CD14-positive monocyte (primary cell): Measurements from ENCODE around the gene GZMB. TPM values are rescaled to one million over a fixed set of nuclear protein-coding genes. Genes with fewer than 3 reads are reported as not detected.

ENCODE experiments used
- DNase-seq, 3 donors: peaks; one replicate each; pipeline ENCODE4 v3.0.0-alpha.2; 2011 to 2022
- H2AFZ ChIP-seq: 2 replicates; pipeline ENCODE4 v1.6.0; 2012; ENCODE audit warnings: mild to moderate bottlenecking, low read depth, low read length, inconsistent platforms; ENCODE audit not compliant: insufficient read depth, poor library complexity, severe bottlenecking
- H3K27ac ChIP-seq, 2 donors: 1 replicate in 1 of 2; 2 replicates in 1 of 2; pipeline ENCODE4 v1.5.1; 2012 to 2013; ENCODE audit warnings: low read length in 2 of 2, control low read depth in 1 of 2, inconsistent platforms in 1 of 2, low read depth in 1 of 2, mild to moderate bottlenecking in 1 of 2
- H3K27me3 ChIP-seq, 2 donors: one replicate each; pipeline versions ENCODE4 v1.6.0 to v1.6.1; 2011 to 2013; ENCODE audit warnings: low read length in 2 of 2; ENCODE audit not compliant: control insufficient read depth in 2 of 2, insufficient read depth in 2 of 2
- H3K36me3 ChIP-seq, 2 donors: replicated peaks in 1 of 2; 1 replicate in 1 of 2; 2 replicates in 1 of 2; pipeline versions ENCODE4 v1.5.1 to v1.6.1; 2012 to 2013; ENCODE audit warnings: low read length in 2 of 2, control low read depth in 1 of 2, inconsistent platforms in 1 of 2, mild to moderate bottlenecking in 1 of 2; ENCODE audit not compliant: insufficient read depth in 2 of 2, control insufficient read depth in 1 of 2
- H3K4me1 ChIP-seq, 2 donors: 1 replicate in 1 of 2; 2 replicates in 1 of 2; pipeline versions ENCODE4 v1.5.1 to v1.6.1; 2012 to 2013; ENCODE audit warnings: low read length in 2 of 2, control low read depth in 1 of 2, inconsistent platforms in 1 of 2, mild to moderate bottlenecking in 1 of 2, moderate library complexity in 1 of 2; ENCODE audit not compliant: insufficient read depth in 2 of 2, control insufficient read depth in 1 of 2
- H3K4me2 ChIP-seq: replicated peaks from 2 replicates; pipeline ENCODE3; 2012; ENCODE audit warnings: low read length, moderate library complexity, mild to moderate bottlenecking; ENCODE audit not compliant: poor library complexity, severe bottlenecking; ENCODE audit errors: extremely low read depth
- H3K4me3 ChIP-seq, 3 experiments: fragments of 200-600 bp in 1 of 3; sonication (generic) in 1 of 3; replicated peaks in 1 of 3; 1 replicate in 2 of 3; 2 replicates in 1 of 3; pipeline ENCODE4 v1.5.1; 2011 to 2013; ENCODE audit warnings: low read length in 3 of 3, mild to moderate bottlenecking in 3 of 3, control low read depth in 2 of 3, low read depth in 2 of 3, inconsistent platforms in 1 of 3, moderate library complexity in 1 of 3
- H3K79me2 ChIP-seq: 2 replicates; pipeline ENCODE4 v1.6.0; 2012; ENCODE audit warnings: mild to moderate bottlenecking, control low read depth, inconsistent platforms, low read length, moderate library complexity; ENCODE audit not compliant: insufficient read depth
- H3K9ac ChIP-seq: 2 replicates; pipeline ENCODE4 v1.6.0; 2017; ENCODE audit warnings: low read length, mild to moderate bottlenecking; ENCODE audit not compliant: insufficient read depth, poor library complexity, severe bottlenecking
- H3K9me3 ChIP-seq, 2 donors: replicated peaks in 1 of 2; 1 replicate in 1 of 2; 2 replicates in 1 of 2; pipeline versions ENCODE4 v1.5.1 to v1.6.1; 2012 to 2013; ENCODE audit warnings: low read length in 2 of 2, control low read depth in 1 of 2; ENCODE audit not compliant: control insufficient read depth in 1 of 2, insufficient read depth in 1 of 2
- H4K20me1 ChIP-seq: 2 replicates; pipeline ENCODE4 v1.6.0; 2012; ENCODE audit warnings: mild to moderate bottlenecking, low read length, control low read depth, moderate library complexity; ENCODE audit not compliant: insufficient read depth
- H3K27ac Mint-ChIP-seq, 7 donors: one replicate each; pipeline ENCODE4 v1.8.0; 2020; ENCODE audit warnings: mild to moderate bottlenecking in 7 of 7, mixed read lengths in 7 of 7, moderate library complexity in 6 of 7, inconsistent platforms in 2 of 7
- H3K27me3 Mint-ChIP-seq, 3 donors: one replicate each; pipeline ENCODE4 v1.8.0; 2021 to 2022; ENCODE audit warnings: low read depth in 3 of 3, mild to moderate bottlenecking in 3 of 3, mixed read lengths in 3 of 3, moderate library complexity in 3 of 3, inconsistent platforms in 1 of 3
- H3K36me3 Mint-ChIP-seq, 2 donors: one replicate each; pipeline ENCODE4 v1.8.0; 2020; ENCODE audit warnings: mixed read lengths in 2 of 2, inconsistent platforms in 1 of 2, mild to moderate bottlenecking in 1 of 2
- H3K4me1 Mint-ChIP-seq: one replicate; pipeline ENCODE4 v1.8.0; 2020; ENCODE audit warnings: mild to moderate bottlenecking, mixed read lengths
- H3K4me3 Mint-ChIP-seq, 2 donors: one replicate each; pipeline ENCODE4 v1.8.0; 2020; ENCODE audit warnings: mild to moderate bottlenecking in 2 of 2, mixed read lengths in 2 of 2, moderate library complexity in 1 of 2
- H3K9me3 Mint-ChIP-seq, 7 donors: one replicate each; pipeline ENCODE4 v1.8.0; 2020 to 2022; ENCODE audit warnings: mixed read lengths in 7 of 7, mild to moderate bottlenecking in 6 of 7, moderate library complexity in 6 of 7, inconsistent platforms in 2 of 7
- WGBS: methylation state at CpG from one replicate; pipeline ENCODE4 v1.1.5; 2013; ENCODE audit warnings: missing lambda C conversion rate; ENCODE audit not compliant: insufficient coverage; 5-methylcytosine and 5-hydroxymethylcytosine counted together
- intact Hi-C, 2 donors: fragments of 100-400 bp; cut with micrococcal nuclease; formaldehyde crosslinking; loops; one replicate each; pipeline versions ENCODE4 v1.15.0 to v1.15.1; 2023
- polyA plus RNA-seq, 3 donors: library from polyadenylated mRNA; depleted of rRNA in 1 of 3; unstranded in 2 of 3; stranded (reverse) in 1 of 3; fragments of 300-500 nt in 2 of 3; fragments of >200 nt in 1 of 3; fragmentation: Illumina TruSeq in 2 of 3; gene quantifications; 1 replicate in 2 of 3; 2 replicates in 1 of 3; pipeline ENCODE4 v1.2.3, GENCODE V29; 2012 to 2021
- TF ChIP-seq, protein P1 (sequence below): fragments of 200-600 bp; IDR thresholded peaks from one replicate; pipeline ENCODE4 v1.8.0; 2022; ENCODE audit warnings: antibody characterized with exemption, mild to moderate bottlenecking

The GZMB gene
- polyA plus RNA-seq, 3 donors = 1.0 to 1.3 TPM; not detected in 1

DNA sequence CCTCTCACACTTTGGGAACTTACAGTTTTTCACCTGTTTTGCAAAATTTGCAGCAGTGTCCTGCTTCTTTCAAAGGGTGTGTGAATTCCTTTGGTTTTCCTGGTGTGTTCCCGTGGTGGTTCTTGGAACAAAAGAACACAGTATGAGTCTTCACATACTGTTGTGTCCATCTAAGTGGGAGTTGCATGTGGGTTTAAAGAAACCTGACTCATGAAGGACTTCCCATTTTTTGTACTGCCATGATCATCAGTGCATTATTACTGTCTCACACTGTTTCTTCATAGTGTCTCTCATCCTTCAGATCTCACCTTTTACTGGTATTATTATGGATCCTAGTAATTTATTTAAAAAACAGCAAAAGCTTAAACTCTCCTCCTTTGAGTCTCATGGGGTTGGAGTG lies 20.7 kb downstream of the GZMB start:
- no CpG with 5 or more reads among the region's 1 CpG for WGBS
- Histone ChIP-seq H3K9ac (no peak overlapping the region), H3K27ac (no peak overlapping the region), H3K4me3 (no peak overlapping the region), H3K27me3 (no peaks in the 10 kb centered on the region), H4K20me1 (no peaks in the 10 kb centered on the region), H2AFZ (no peak overlapping the region), H3K9me3 (peaks cover 0 to 4% of the 10 kb centered on the region in 2 donors), H3K4me1 (peaks cover 5 to 6% of the 10 kb centered on the region in 2 donors), H3K36me3 (no peaks in the 10 kb centered on the region), H3K4me2 (no peak overlapping the region), H3K79me2 (no peaks in the 10 kb centered on the region)
- intact Hi-C loops = no loop called here
- peak; percentile 6 to 26 (median 26) for DNase-seq
- TF ChIP-seq, protein P1, sequence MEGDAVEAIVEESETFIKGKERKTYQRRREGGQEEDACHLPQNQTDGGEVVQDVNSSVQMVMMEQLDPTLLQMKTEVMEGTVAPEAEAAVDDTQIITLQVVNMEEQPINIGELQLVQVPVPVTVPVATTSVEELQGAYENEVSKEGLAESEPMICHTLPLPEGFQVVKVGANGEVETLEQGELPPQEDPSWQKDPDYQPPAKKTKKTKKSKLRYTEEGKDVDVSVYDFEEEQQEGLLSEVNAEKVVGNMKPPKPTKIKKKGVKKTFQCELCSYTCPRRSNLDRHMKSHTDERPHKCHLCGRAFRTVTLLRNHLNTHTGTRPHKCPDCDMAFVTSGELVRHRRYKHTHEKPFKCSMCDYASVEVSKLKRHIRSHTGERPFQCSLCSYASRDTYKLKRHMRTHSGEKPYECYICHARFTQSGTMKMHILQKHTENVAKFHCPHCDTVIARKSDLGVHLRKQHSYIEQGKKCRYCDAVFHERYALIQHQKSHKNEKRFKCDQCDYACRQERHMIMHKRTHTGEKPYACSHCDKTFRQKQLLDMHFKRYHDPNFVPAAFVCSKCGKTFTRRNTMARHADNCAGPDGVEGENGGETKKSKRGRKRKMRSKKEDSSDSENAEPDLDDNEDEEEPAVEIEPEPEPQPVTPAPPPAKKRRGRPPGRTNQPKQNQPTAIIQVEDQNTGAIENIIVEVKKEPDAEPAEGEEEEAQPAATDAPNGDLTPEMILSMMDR = no peak
- Mint-ChIP-seq H3K4me1 (peaks cover 23% of the 10 kb centered on the region), H3K36me3 (no peaks in the 10 kb centered on the region), H3K27me3 (peaks cover 0 to 2% (median 0%) of the 10 kb centered on the region in 3 donors), H3K9me3 (peaks cover 0 to 8% (median 3%) of the 10 kb centered on the region in 7 donors), H3K4me3 (no peak overlapping the region), H3K27ac (peak overlapping the region in 1 of 7 donors; percentile 0)

DNA sequence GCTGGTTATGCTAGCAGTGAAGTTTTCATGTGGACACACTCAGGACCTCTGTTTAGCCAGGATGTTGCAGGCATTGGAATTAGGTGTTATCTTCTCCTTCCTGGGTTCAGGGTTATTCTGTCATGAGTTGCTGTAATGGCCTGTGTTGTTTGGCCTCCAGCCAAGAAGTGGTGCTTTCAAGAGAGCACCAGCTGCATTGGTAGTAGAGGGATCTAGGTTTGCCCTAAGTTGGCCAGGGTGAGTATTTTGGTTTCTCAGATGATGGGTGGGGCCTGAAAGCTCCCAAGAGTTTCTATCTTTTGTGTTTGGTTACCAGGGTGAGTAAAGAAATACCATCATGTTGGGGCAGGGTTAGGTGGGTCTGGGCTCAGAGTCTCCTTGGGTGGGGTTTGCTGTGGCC lies 21.8 kb downstream of the GZMB start:
- Mint-ChIP-seq H3K36me3 (no peaks in the 10 kb centered on the region), H3K9me3 (peaks cover 0 to 8% (median 3%) of the 10 kb centered on the region in 7 donors), H3K4me3 (no peak overlapping the region), H3K4me1 (peaks cover 33% of the 10 kb centered on the region), H3K27ac (no peak overlapping the region), H3K27me3 (peaks cover 0 to 2% (median 0%) of the 10 kb centered on the region in 3 donors)
- Histone ChIP-seq H3K27ac (no peak overlapping the region), H3K79me2 (no peaks in the 10 kb centered on the region), H3K4me3 (no peak overlapping the region), H2AFZ (no peak overlapping the region), H3K9ac (no peak overlapping the region), H4K20me1 (no peaks in the 10 kb centered on the region), H3K4me2 (no peak overlapping the region), H3K9me3 (peaks cover 0 to 4% of the 10 kb centered on the region in 2 donors), H3K27me3 (no peaks in the 10 kb centered on the region), H3K4me1 (peaks cover 11 to 15% of the 10 kb centered on the region in 2 donors), H3K36me3 (no peaks in the 10 kb centered on the region)
- TF ChIP-seq, protein P1 = no peak
- intact Hi-C loops = no loop called here
- DNase-seq = no peak
